HG02763 (cell line): ENCODE data around the gene OR2A12.
"Not testable (repeated sequence)": the region's sequence is repeated elsewhere in the genome, so short reads cannot be mapped to it uniquely, and the experiment has no call there.

Experiments used
- ATAC-seq: cut with Tn5 transposase; IDR thresholded peaks from one replicate; pipeline ENCODE4 v1.9.1; 2021; ENCODE audit warnings: mild to moderate bottlenecking, moderate library complexity; ENCODE audit not compliant: unreplicated experiment

OR2A12 gene, protein sequence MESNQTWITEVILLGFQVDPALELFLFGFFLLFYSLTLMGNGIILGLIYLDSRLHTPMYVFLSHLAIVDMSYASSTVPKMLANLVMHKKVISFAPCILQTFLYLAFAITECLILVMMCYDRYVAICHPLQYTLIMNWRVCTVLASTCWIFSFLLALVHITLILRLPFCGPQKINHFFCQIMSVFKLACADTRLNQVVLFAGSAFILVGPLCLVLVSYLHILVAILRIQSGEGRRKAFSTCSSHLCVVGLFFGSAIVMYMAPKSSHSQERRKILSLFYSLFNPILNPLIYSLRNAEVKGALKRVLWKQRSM

DNA sequence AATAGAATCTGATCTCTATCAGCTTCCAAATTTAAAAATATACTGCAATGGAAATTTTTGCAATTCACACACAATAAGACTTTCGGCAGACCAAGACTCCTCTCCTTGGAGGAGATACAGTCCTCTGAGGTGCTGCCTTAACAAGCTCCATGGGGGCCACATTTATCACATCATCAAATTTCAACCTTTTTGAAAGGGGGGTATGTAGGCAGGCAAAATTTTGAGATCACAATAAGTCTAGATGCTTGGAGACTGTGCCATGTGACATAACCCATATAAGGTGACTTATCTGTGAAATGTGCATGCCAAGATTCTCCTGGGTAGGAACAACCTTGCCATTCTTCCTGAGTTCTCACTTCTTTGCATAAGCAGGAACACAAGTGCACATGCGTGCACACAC is at the start of gene OR2A12:
Gene OR2A12 (plus strand): TSS at position 301 of the 400 bp plus-strand sequence. CDS start 8,830 bp downstream, outside the sequence.
- no peak for ATAC-seq

- ATAC-seq = no peak
Observed at GRCh38 chr7:144036302-144036885, 49.7 kb upstream of the OR2A12 start.

GRCh38 chr7:144037414-144038035 is 48.6 kb upstream of the OR2A12 start:
- no peak for ATAC-seq

- ATAC-seq = no peak
Observed at GRCh38 chr7:144038887-144039286, 47.2 kb upstream of the OR2A12 start.

- ATAC-seq = no peak
Observed at GRCh38 chr7:144048648-144049047, 37.4 kb upstream of the OR2A12 start, which contains the start of gene OR2A5. OR2A5 (plus strand) TSS chr7:144048948; CDS start chr7:144050402, 1,454 bp downstream.

DNA sequence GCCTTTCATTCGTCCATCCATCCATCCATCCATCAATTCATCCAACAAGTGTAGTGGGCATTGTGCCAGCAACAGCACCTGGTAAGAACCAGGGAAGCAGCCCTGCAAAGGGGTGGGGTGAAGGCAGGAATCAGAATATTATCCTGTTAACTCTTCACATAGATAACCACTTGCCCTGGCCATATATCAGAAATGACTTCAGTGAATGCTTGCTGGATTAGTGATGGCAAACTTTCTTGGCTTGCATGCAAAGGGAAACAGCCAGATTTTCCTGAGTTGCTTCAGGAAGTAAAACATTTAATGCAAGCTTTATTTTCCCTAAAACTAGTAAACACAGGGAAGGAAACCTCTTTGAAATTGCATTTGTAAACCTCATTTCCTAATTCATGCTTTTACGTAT is 36.6 kb upstream of the OR2A12 start:
- ATAC-seq = no peak

DNA sequence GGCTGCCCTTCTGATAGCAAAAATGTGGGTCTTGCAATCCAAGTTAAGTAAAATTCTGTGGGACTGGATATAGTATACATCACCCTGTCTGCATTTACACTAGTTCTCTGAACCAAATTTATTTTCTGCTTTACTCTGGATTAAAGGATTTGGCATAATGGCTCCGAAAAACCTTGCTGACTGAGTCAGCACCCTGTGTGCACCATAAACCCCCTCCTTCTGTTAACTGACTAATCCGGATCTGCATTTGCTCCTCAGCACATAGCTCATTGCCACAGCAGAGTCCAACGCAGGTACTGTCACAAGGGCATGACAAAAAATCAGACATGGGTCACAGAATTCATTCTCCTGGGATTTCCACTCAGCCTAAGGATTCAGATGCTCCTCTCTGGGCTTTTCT is 36.0 kb upstream of the OR2A12 start:
- no peak for ATAC-seq

DNA sequence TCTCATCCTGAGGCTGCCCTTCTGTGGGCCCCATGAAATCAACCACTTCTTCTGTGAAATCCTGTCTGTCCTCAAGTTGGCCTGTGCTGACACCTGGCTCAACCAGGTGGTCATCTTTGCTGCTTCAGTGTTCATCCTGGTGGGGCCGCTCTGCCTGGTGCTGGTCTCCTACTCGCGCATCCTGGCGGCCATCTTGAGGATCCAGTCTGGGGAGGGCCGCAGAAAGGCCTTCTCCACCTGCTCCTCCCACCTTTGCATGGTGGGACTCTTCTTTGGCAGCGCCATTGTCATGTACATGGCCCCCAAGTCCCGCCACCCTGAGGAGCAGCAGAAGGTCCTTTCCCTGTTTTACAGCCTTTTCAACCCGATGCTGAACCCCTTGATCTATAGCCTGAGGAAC is 35.2 kb upstream of the OR2A12 start:
- not testable (repeated sequence) for ATAC-seq

- no peak for ATAC-seq
Observed at GRCh38 chr7:144057954-144058353, 28.1 kb upstream of the OR2A12 start.

GRCh38 chr7:144063710-144064109 is 22.4 kb upstream of the OR2A12 start:
- no peak for ATAC-seq

- no peak for ATAC-seq
Observed at GRCh38 chr7:144069511-144069910, 16.6 kb upstream of the OR2A12 start, which contains the start of gene OR2A25. OR2A25 (plus strand) TSS chr7:144069811; CDS start chr7:144074220, 4,409 bp downstream.

DNA sequence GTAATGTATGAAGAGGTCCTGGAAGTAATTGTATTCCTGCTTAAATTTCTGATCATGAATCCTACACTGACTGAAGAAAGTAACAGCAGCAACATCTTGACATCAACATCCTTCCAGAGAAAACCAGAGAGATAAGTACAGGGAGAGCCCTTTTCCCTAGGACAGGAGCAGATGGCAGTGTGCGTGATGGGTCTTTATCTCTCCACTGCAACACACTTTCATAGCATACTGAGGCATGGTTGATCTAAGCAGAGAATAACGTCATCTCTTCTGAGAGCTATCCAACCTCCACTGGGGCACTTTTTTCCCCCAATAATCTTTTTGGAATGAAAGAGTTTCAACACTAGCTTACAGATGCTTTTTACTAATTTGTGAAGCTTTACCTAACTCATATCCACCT is 16.1 kb upstream of the OR2A12 start:
- ATAC-seq = no peak

DNA sequence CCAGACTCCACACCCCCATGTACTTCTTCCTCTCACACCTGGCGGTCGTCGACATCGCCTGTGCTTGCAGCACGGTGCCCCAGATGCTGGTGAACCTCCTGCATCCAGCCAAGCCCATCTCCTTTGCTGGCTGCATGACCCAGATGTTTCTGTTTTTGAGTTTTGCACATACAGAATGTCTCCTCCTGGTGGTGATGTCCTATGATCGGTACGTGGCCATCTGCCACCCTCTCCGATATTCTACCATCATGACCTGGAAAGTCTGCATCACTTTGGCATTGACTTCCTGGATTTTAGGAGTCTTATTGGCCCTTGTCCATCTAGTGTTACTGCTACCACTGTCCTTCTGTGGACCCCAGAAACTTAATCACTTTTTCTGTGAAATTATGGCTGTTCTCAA is 11.7 kb upstream of the OR2A12 start:
- ATAC-seq = no peak

DNA sequence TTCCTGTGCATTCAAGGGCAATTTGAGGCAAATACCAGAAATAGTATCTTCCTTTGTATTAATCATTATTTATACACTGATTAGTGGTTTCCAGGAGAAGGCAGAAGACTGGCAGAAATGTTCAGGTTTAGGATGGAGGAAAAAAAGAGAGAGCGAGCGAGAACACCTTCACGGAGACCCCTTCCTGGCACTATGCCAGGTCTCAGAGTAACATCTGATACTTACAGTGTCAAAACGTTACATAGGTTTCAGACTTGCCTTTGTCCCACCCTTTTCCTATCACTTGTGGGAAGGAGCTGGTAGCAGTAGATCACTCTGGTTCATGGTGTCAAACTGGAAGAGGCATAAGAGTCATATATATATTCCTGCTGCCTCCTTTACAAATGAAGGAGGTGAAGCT is 652 bp downstream of the OR2A12 start:
- ATAC-seq = no peak

DNA sequence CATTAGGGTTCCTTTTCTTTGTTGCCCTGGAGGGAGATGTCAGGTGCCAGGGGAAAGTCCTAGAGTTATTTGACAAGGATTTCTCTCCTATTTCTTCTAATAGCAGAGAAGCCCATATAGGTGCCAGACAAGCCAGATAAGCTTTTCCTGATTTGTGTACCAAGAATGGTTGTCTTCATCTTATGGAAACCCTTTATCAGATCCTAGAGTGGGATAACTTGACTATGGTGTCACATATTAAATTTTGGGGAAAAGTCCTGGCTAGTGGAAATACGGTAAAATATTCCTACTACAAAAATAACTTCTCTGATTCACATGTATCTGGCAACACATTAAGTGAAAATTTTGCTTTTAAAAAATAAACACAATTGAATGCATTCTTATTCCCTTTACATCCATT is 1.2 kb downstream of the OR2A12 start:
- ATAC-seq = no peak

DNA sequence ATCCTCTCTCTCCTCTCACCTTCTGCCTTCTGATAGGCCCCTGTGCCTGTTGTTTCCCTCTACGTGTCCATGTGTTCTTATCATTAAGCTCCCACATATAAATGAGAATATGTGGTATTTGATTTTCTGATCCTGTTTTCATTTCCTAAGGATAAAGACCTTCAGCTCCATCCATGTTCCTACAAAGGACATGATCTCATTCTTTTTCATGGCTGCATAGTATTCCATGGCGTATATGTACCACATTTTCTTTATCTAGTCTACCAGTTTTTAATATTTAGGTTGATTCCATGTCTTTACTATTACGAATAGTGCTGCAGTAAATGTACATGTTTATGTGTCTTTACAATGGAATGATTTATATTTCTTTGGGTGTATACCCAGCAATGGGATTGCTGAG is 4.6 kb downstream of the OR2A12 start:
- ATAC-seq = no peak

GRCh38 chr7:144098776-144099175 is 12.7 kb downstream of the OR2A12 start:
- no peak for ATAC-seq

GRCh38 chr7:144100607-144101006 is 14.5 kb downstream of the OR2A12 start:
- no peak for ATAC-seq

- no peak for ATAC-seq
Observed at GRCh38 chr7:144102041-144102440, 16.0 kb downstream of the OR2A12 start.

- no peak for ATAC-seq
Observed at GRCh38 chr7:144105211-144105610, 19.1 kb downstream of the OR2A12 start.

- no peak for ATAC-seq
Observed at GRCh38 chr7:144109283-144109682, 23.2 kb downstream of the OR2A12 start, which contains the start of gene OR2A2. OR2A2 (plus strand) TSS chr7:144109583; CDS start chr7:144109583, 0 bp downstream.

- ATAC-seq = no peak
Observed at GRCh38 chr7:144110272-144110671, 24.2 kb downstream of the OR2A12 start.
